ENCODE data around the gene VGLL4. TPM values are rescaled to one million over a fixed set of nuclear protein-coding genes. Genes with fewer than 3 reads are reported as not detected.
A peak's percentile ranks its signal among the peaks of the same experiment; 100 is the strongest.

The VGLL4 gene
- total RNA-seq, 4 donors from 2014 or later = 79.3 to 144 (median 143) TPM

DNA sequence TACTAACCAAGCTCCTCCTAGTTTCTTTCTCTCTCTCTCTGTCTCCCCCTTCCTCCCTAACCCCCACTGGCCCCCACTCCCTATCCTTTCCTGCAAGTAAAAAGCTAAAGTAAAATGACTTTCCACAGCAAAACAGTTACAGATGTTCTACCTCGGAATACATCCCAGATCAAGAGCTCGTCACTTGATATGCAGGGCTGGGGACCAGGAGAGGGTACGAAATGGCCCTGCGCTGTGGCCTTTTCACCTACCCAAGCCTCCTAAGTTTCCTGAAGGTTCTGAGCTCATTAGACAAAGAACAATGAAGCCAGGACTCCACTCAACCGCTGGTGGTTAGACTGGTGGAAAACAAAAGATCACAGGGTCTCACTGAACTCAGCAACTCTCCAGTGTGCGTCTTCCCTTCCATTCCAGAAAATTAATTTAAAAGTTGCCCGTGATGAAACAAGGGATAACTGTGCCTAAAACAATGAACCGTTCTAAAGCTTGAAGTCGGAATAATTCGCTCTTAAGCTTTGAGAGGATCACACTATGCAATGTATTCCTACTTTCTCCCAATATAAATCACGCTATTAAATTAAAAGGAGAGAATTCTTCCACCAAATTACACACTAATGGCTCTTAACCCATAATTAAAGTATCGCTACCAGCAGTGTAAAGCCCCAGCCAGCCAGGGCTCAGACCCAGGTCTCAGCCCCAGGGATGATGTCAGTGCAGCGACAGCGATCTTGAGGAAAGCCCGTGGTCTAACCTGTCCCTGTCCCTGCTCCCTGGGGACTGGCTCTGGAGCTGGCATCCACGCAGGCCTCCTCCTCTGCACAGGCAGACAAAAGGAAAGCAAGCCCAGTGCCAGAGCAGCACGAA, 5.0 kb downstream of the VGLL4 start:
- no peak for DNase-seq
- Histone ChIP-seq H3K4me3 (peak overlapping the region; percentile 14 to 24), H3K27me3 (no peaks in the 10 kb centered on the region), H3K27ac (peak overlapping the region; percentile 89 to 99), H3K4me1 (peaks cover 19 to 39% of the 10 kb centered on the region in 2 donors), H3K9me3 (no peaks in the 10 kb centered on the region), H3K36me3 (no peaks in the 10 kb centered on the region)
- TF ChIP-seq, protein P1, sequence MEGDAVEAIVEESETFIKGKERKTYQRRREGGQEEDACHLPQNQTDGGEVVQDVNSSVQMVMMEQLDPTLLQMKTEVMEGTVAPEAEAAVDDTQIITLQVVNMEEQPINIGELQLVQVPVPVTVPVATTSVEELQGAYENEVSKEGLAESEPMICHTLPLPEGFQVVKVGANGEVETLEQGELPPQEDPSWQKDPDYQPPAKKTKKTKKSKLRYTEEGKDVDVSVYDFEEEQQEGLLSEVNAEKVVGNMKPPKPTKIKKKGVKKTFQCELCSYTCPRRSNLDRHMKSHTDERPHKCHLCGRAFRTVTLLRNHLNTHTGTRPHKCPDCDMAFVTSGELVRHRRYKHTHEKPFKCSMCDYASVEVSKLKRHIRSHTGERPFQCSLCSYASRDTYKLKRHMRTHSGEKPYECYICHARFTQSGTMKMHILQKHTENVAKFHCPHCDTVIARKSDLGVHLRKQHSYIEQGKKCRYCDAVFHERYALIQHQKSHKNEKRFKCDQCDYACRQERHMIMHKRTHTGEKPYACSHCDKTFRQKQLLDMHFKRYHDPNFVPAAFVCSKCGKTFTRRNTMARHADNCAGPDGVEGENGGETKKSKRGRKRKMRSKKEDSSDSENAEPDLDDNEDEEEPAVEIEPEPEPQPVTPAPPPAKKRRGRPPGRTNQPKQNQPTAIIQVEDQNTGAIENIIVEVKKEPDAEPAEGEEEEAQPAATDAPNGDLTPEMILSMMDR (IDR thresholded peaks at IDR 0.05) = no peak
- TF ChIP-seq POLR2A (IDR thresholded peaks at IDR 0.05) = no peak
- intact Hi-C loops (cut with DNase I; ENCODE audit: low total_unique reads) = no loop called here

DNA sequence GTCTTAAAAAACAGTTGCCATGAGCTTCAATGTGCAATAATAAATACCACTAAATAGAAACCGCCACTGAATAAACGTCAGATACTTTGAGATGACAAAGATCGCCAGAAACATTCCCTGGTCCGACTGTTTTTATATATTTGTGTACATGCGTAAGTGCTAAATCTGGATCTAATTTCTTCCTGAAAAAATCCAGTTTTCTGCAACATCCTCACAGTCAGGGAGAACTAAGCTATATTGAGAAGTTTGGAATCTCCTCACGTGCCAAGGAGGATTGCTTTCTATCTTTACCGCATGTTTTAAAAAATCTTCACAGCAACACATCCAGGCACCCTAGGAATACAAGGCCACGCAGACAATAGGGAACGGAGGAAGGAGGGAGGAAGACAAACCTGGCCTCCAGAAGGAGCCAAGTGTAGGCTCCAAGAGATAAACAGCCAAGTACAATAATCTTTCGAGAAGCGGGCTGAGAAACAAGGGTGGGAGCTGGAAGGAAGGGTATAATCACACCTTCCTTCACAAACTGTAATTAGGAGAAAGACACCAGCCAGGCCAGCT, 5.7 kb downstream of the VGLL4 start:
- DNase-seq = no peak
- Histone ChIP-seq H3K27ac (peak overlapping the region; percentile 89 to 99), H3K4me3 (peak overlapping the region; percentile 14 to 24), H3K27me3 (no peaks in the 10 kb centered on the region), H3K4me1 (peaks cover 20 to 42% of the 10 kb centered on the region in 2 donors), H3K36me3 (no peaks in the 10 kb centered on the region), H3K9me3 (no peaks in the 10 kb centered on the region)
- intact Hi-C loops (cut with DNase I; ENCODE audit: low total_unique reads) = no loop called here
- no peak for TF ChIP-seq POLR2A (IDR thresholded peaks at IDR 0.05)
- TF ChIP-seq, protein P1 (IDR thresholded peaks at IDR 0.05) = no peak

DNA sequence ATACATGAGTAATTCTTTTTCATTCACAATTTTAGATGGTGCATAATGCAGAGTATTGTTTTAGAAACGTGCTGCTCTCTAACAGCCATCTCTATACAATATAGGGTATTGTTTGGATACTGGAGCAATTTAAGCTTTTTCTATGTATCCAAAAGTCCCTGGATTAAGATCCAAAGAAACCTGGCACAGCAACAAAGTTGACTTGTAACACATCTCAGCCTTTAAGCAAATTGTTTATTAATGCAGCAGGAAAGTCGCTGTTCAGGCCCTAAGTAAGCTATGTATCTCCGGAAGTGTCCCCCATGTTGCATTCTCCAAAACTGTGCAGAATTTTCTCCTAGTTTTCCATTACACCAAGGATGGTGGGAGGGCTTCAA, 7.3 kb downstream of the VGLL4 start:
- no peak for TF ChIP-seq POLR2A (IDR thresholded peaks at IDR 0.05)
- TF ChIP-seq, protein P1 (IDR thresholded peaks at IDR 0.05) = no peak
- Histone ChIP-seq H3K27me3 (no peaks in the 10 kb centered on the region), H3K9me3 (no peaks in the 10 kb centered on the region), H3K36me3 (no peaks in the 10 kb centered on the region), H3K4me1 (peaks cover 23 to 50% of the 10 kb centered on the region in 2 donors), H3K27ac (peak overlapping the region; percentile 89 to 99), H3K4me3 (no peak overlapping the region)
- intact Hi-C loops (cut with DNase I; ENCODE audit: low total_unique reads) = no loop called here
- no peak for DNase-seq

DNA sequence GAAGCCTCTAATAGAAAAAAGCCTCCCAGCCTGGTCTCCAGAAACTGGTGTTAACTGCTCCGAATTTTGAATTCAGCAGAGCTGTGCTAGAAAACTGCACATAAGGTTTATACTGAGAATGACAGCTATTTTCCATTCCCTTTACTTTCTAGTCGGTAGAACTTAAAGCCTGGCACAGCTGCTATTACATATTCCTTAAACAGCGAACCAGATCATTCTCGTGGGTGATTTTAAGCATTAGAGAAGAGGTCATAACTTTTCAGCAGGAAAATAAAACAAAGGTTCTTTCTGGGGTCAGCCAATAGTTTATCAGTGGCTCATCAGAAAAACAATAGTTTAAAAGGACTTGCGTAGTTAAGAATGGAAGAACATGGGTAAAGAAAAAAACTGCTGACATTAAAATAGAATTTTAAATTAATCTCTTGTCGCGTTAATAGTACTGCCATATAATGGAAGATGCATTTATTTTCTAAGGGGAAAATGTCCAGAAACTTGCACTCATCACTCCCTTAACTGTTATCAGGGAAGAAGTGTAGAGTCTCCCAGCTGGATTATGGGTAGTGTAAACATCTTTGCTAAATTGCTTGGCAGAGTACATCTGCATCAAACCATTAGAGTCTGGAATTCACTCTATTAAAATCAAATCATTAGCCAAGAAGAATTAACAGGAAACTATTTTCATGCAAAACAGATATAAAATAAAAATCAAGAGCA, 7.9 kb downstream of the VGLL4 start:
- H3K9me3 ChIP-seq = no peaks in the 10 kb centered on the region
- H3K27ac ChIP-seq = peak overlapping the region; percentile 89 to 99
- no peak for TF ChIP-seq POLR2A (IDR thresholded peaks at IDR 0.05)
- TF ChIP-seq, protein P1 (IDR thresholded peaks at IDR 0.05) = no peak
- H3K4me3 ChIP-seq = no peak overlapping the region
- intact Hi-C loops (cut with DNase I; ENCODE audit: low total_unique reads) = no loop called here
- peaks cover 22 to 45% of the 10 kb centered on the region in 2 donors for H3K4me1 ChIP-seq
- DNase-seq = no peak
- no peaks in the 10 kb centered on the region for H3K36me3 ChIP-seq
- no peaks in the 10 kb centered on the region for H3K27me3 ChIP-seq
